Activated CD4-positive, alpha-beta T cell treated with anti-CD3 and anti-CD28 coated beads, Interleukin-2, amount 10 ng/mL, durations not matched to agents 7 days and 5 days (primary cell): Measurements from ENCODE around the gene C19orf85. TPM values are rescaled to one million over a fixed set of nuclear protein-coding genes. Genes with fewer than 3 reads are reported as not detected.
A peak's percentile ranks its signal among the peaks of the same experiment; 100 is the strongest.

Experiments
- CTCF ChIA-PET: fragments of 350-600 bp; sonication (Branson Sonifier 250); formaldehyde crosslinking; loops from one replicate; lab custom pipeline; 2021; ENCODE audit warnings: antibody characterized with exemption; lab: Charles Lee
- POLR2A ChIA-PET: fragments of 350-600 bp; sonication (Branson Sonifier 250); formaldehyde crosslinking; loops from one replicate; lab custom pipeline; 2021; ENCODE audit warnings: antibody characterized with exemption; lab: Charles Lee
- DNase-seq: peaks from one replicate; pipeline ENCODE4 v3.0.0-alpha.2; 2020
- H3K27ac Mint-ChIP-seq: one replicate; pipeline ENCODE4 v1.8.0; 2021; ENCODE audit warnings: mild to moderate bottlenecking, moderate library complexity, mixed read lengths
- H3K27me3 Mint-ChIP-seq: one replicate; pipeline ENCODE4 v1.8.0; 2021; ENCODE audit warnings: mixed read lengths
- H3K36me3 Mint-ChIP-seq: one replicate; pipeline ENCODE4 v1.8.0; 2021; ENCODE audit warnings: low read depth, mixed read lengths
- H3K4me1 Mint-ChIP-seq: one replicate; pipeline ENCODE4 v1.8.0; 2021; ENCODE audit warnings: mixed read lengths
- H3K4me3 Mint-ChIP-seq: one replicate; pipeline ENCODE4 v1.8.0; 2021; ENCODE audit warnings: mild to moderate bottlenecking, moderate library complexity, mixed read lengths
- H3K9me3 Mint-ChIP-seq: one replicate; pipeline ENCODE4 v1.8.0; 2021; ENCODE audit warnings: mixed read lengths
- total RNA-seq, 2 experiments: library from RNA; stranded (reverse); gene quantifications; one replicate each; pipeline ENCODE4 v1.2.3, GENCODE V29; 2021

C19orf85 gene
- total RNA-seq, 2 experiments from 2014 or later: not detected

DNA sequence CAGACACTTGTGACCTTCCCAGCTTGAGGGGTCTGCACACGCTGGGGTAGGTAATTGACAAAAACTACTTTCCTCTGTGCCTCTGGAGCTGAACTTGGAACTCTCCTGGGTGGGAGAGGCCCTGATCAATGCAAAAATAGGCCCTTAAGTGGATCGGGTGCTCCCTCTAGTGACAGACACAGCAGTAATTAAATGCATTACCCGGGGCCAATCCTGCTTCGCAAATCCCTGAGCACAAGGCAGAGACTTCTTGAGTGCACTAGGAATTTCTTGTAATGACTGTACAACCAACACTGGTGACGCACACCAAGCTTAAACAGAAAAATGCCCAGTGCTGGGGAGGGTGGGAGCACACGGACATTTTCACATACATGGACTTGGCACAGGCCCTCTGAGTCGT, 46.4 kb downstream of the C19orf85 start:
- Mint-ChIP-seq H3K9me3 (no peaks in the 10 kb centered on the region), H3K27me3 (peaks cover 4% of the 10 kb centered on the region), H3K4me3 (no peak overlapping the region), H3K27ac (no peak overlapping the region), H3K36me3 (no peaks in the 10 kb centered on the region), H3K4me1 (peaks cover 24% of the 10 kb centered on the region)
- CTCF ChIA-PET: interaction anchor here (0.5 to 1.7 kb wide), 7 partner anchors 9 to 127 kb away, joined by 3 to 5 read pairs (median 4); no protein-coding TSS in a partner anchor
- peak; percentile 72 for DNase-seq
- POLR2A ChIA-PET: no interaction called here

Other genes with a start within 250 kb of the C19orf85 start
- 10 to 100 TPM; 12.7 to 16.7 TPM for gene TMEM86B, start 236.0 kb downstream of the C19orf85 start, total RNA-seq
- 100 to 1,000 TPM; 189 to 222 TPM for gene PPP6R1, start 205.7 kb downstream of the C19orf85 start, total RNA-seq
- gene HSPBP1, start 184.6 kb downstream of the C19orf85 start, total RNA-seq: 10 to 100 TPM; 23.1 to 26.9 TPM
- gene BRSK1, start 180.8 kb downstream of the C19orf85 start, total RNA-seq: 1 to 10 TPM; 6.8 TPM
- gene TMEM150B, start 139.4 kb downstream of the C19orf85 start, total RNA-seq: under 1 TPM in 1 of 2 experiments, not detected in 1; 0.79 TPM
- 10 to 100 TPM; 21.7 to 28.3 TPM for gene KMT5C, start 124.9 kb downstream of the C19orf85 start, total RNA-seq
- not detected for gene COX6B2, start 110.0 kb downstream of the C19orf85 start, total RNA-seq
- not detected for gene GARIN5B, start 101.5 kb downstream of the C19orf85 start, total RNA-seq
- under 1 TPM; 0.27 TPM for gene IL11, start 94.3 kb downstream of the C19orf85 start, total RNA-seq
- gene TMEM190, start 87.9 kb downstream of the C19orf85 start, total RNA-seq: not detected
- 10 to 100 TPM; 20.6 to 29.8 TPM for gene TMEM238, start 80.5 kb downstream of the C19orf85 start, total RNA-seq
- 1,000 to 10,000 TPM; 3,109 to 3,457 TPM for gene RPL28, start 78.8 kb downstream of the C19orf85 start, total RNA-seq
- 100 to 1,000 TPM; 238 to 255 TPM for gene UBE2S, start 57.0 kb downstream of the C19orf85 start, total RNA-seq
- gene SHISA7, start 21.5 kb downstream of the C19orf85 start, total RNA-seq: not detected
- gene ISOC2, start 3.1 kb downstream of the C19orf85 start, total RNA-seq: 10 to 100 TPM; 18.9 to 20.7 TPM
- 1 to 10 TPM; 7.3 to 9.7 TPM for gene ZNF628, start 11.9 kb upstream of the C19orf85 start, total RNA-seq
- 10 to 100 TPM; 11.7 TPM for gene NAT14, start 20.4 kb upstream of the C19orf85 start, total RNA-seq
- gene SSC5D, start 23.7 kb upstream of the C19orf85 start, total RNA-seq: under 1 TPM; 0.42 to 0.98 TPM
- not detected for gene SBK2, start 72.4 kb upstream of the C19orf85 start, total RNA-seq
- not detected for gene SBK3, start 80.8 kb upstream of the C19orf85 start, total RNA-seq
- gene ZNF579, start 116.1 kb upstream of the C19orf85 start, total RNA-seq: 1 to 10 TPM; 7.0 to 8.0 TPM
- gene FIZ1, start 134.8 kb upstream of the C19orf85 start, total RNA-seq: 10 to 100 TPM; 15.3 to 16.9 TPM
- 10 to 100 TPM; 31.2 to 32.9 TPM for gene ZNF524, start 135.5 kb upstream of the C19orf85 start, total RNA-seq
- 10 to 100 TPM; 14.2 TPM for gene ZNF865, start 140.9 kb upstream of the C19orf85 start, total RNA-seq
- gene ZNF784, start 159.8 kb upstream of the C19orf85 start, total RNA-seq: 1 to 10 TPM; 4.3 to 5.8 TPM
- gene ZNF580, start 176.3 kb upstream of the C19orf85 start, total RNA-seq: 10 to 100 TPM; 44.6 to 45.9 TPM
- gene ZNF581, start 178.9 kb upstream of the C19orf85 start, total RNA-seq: 10 to 100 TPM; 24.1 to 25.5 TPM
- 1 to 10 TPM; 8.3 to 8.8 TPM for gene CCDC106, start 183.5 kb upstream of the C19orf85 start, total RNA-seq
- 100 to 1,000 TPM; 239 to 281 TPM for gene U2AF2, start 190.3 kb upstream of the C19orf85 start, total RNA-seq
- gene EPN1, start 210.5 kb upstream of the C19orf85 start, total RNA-seq: 10 to 100 TPM; 50.8 to 64.2 TPM